Body of pancreas (tissue), 4 donors: ENCODE measurements around the gene LRRC37B. TPM values are rescaled to one million over a fixed set of nuclear protein-coding genes. Genes with fewer than 3 reads are reported as not detected.
A peak's percentile ranks its signal among the peaks of the same experiment; 100 is the strongest.
"Not testable (repeated sequence)": the region's sequence is repeated elsewhere in the genome, so short reads cannot be mapped to it uniquely, and the experiment has no call there.

Experiments
- ATAC-seq: fragments of 150-250 bp; one replicate; pipeline ENCODE4 v1.9.1; 2016
- DNase-seq, 4 donors: peaks; one replicate each; pipeline ENCODE4 v3.0.0-alpha.2; 2019
- H3K27ac ChIP-seq, 4 donors: fragments of 200-600 bp; sonication (generic); 1 replicate in 3 of 4; 2 replicates in 1 of 4; pipeline versions ENCODE4 v1.5.1 to v1.6.1; 2016 to 2019; ENCODE audit warnings: mild to moderate bottlenecking in 1 of 4, mixed read lengths in 1 of 4, moderate library complexity in 1 of 4
- H3K27me3 ChIP-seq, 2 donors: fragments of 200-600 bp; sonication (generic); one replicate each; pipeline ENCODE4 v1.6.0; 2016; ENCODE audit warnings: mild to moderate bottlenecking in 1 of 2
- H3K36me3 ChIP-seq, 2 donors: fragments of 200-600 bp; sonication (generic); replicated peaks in 1 of 2; 2 replicates each; pipeline ENCODE4 v1.5.1; 2016; ENCODE audit warnings: low read depth in 2 of 2; ENCODE audit not compliant: insufficient read depth in 1 of 2
- H3K4me1 ChIP-seq: fragments of 200-600 bp; sonication (generic); one replicate; pipeline ENCODE4 v1.6.0; 2016
- H3K4me3 ChIP-seq, 2 donors: fragments of 200-600 bp; sonication (generic); 1 replicate in 1 of 2; 2 replicates in 1 of 2; pipeline ENCODE4 v1.5.1; 2016 to 2019
- H3K9me3 ChIP-seq, 3 donors: fragments of 200-600 bp; sonication (generic); 1 replicate in 2 of 3; 2 replicates in 1 of 3; pipeline ENCODE4 v1.5.1; 2016
- WGBS, 2 donors: methylation state at CpG; one replicate each; pipeline ENCODE4 v1.1.5; 2017; 5-methylcytosine and 5-hydroxymethylcytosine counted together
- intact Hi-C: fragments of 100-400 bp; cut with DNase I; formaldehyde crosslinking; loops from one replicate; pipeline ENCODE4 v1.15.1; 2023
- total RNA-seq, 2 donors: library from RNA; depleted of rRNA; stranded (reverse); fragments of >200 nt; gene quantifications; one replicate each; pipeline ENCODE4 v1.1.0, GENCODE V29; 2016
- TF ChIP-seq, protein P1 (sequence below), 7 experiments: fragments of 450-650 bp in 4 of 7; fragments of 200-600 bp in 3 of 7; sonication (generic) in 3 of 7; IDR thresholded peaks; one replicate each; pipeline ENCODE4 v1.5.1; 2016 to 2019; ENCODE audit warnings: antibody characterized with exemption in 7 of 7

The LRRC37B gene
- total RNA-seq, 2 donors from 2014 or later: 11.4 to 23.4 TPM

DNA sequence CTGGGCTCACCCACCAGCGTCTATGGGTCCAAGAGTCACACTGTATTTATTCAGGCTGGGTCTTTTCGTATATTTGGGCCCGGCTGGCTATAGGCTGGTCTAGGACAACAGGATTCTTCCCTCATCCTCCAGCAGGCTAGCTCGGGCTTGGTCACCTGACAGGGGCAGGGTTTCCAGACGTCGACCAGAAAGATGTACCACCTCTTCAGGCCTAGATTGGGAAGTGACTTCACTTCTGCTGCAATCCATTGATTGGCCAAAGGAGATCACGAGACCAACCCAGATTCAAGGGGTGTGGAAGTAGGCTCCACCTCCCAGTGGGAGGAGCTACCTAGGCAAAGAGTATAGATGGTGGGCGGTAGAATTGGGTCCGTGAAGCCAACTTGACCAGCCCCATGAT, 53.5 kb downstream of the LRRC37B start:
- H3K9me3 ChIP-seq, H3K27ac ChIP-seq, DNase-seq, H3K4me1 ChIP-seq, ATAC-seq, H3K4me3 ChIP-seq, H3K36me3 ChIP-seq, intact Hi-C loops, H3K27me3 ChIP-seq: not testable (repeated sequence)
- 52% methylated on average over 3 of the region's 9 CpGs; no CpG with 5 or more reads in 1 of the 2 donors for WGBS, 2 donors

DNA sequence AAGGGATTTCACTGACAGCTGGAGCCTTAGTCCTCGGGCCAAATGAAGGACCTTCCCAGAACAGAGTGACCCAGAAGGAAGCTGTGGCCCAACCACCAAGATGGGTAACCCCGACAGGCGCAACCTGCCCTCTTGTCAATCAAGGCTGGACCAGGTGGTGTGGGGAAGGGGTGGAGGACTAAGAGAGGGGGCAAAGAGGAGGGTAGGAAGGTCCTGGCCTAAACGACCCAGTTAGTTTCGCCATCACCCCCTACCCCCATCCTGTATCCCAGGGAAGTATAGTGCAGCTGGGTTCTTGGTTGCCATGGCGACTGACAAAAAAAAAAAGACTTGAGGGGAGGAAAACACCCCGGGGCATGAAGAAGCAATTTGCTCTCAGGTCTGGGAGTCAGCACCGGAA, 54.7 kb downstream of the LRRC37B start:
- intact Hi-C loops, ATAC-seq: not testable (repeated sequence)

DNA sequence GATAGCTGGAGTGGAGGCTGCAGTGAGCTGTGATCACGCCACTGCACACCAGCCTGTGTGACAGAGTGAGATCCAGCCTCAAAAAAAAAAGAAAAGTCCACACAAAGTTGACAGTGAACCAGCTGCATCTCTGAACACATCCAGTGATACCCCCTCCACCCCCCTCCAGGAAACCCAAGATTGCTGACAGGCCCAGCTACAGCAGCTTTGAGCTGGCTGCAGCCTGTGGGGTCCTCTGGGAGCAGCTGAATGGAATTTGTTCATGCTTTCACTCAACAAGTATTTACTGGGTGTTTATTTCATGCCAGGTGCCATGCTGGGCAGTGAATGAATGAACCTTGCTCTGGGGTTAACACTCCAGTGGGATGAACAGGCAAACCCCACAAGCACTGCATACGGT, 56.9 kb downstream of the LRRC37B start:
- ATAC-seq, H3K4me3 ChIP-seq, intact Hi-C loops, H3K4me1 ChIP-seq, DNase-seq, H3K27ac ChIP-seq, H3K36me3 ChIP-seq, H3K9me3 ChIP-seq, H3K27me3 ChIP-seq: not testable (repeated sequence)
- WGBS, 2 donors: 95 to 100% methylated on average over 1 to 2 of the region's 2 CpGs

More for the DNA sequence above, 54.7 kb downstream of the LRRC37B start:
- H3K27ac ChIP-seq, H3K4me1 ChIP-seq, DNase-seq, H3K9me3 ChIP-seq, H3K4me3 ChIP-seq, H3K36me3 ChIP-seq, H3K27me3 ChIP-seq: not testable (repeated sequence)
- 65 to 72% methylated on average over 7 of the region's 8 CpGs for WGBS, 2 donors

DNA sequence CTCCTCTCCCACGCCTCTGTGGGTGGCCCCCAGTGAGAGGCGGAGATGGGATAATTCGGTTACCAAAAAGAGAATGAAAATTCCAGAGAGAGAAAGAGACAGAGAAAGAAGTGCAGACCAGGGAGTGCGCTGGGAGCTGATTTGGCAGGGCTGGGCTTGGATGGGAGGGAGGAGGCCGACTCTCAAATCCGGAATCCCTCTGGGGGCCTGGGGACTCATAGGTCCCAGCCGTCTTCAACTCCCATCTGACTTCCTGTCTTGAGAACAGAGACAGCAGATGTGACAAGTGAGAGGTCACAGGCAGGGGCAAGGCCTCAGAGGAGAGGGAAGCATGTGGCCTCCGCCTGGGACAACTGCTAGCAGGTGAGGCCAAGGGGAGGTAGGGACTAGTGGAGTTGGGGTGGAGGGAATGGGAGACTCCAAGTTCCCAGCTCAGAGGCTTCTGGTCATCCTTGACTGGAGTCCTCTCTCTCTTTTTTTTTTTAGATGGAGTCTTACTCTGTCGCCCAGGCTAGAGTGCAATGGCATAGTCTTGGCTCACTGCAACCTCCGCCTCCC, 59.0 kb downstream of the LRRC37B start:
- H3K36me3 ChIP-seq, intact Hi-C loops, H3K9me3 ChIP-seq, ATAC-seq, DNase-seq, H3K4me3 ChIP-seq, H3K27me3 ChIP-seq, H3K4me1 ChIP-seq, H3K27ac ChIP-seq: not testable (repeated sequence)
- 71 to 91% methylated on average over 4 to 8 of the region's 10 CpGs for WGBS, 2 donors

DNA sequence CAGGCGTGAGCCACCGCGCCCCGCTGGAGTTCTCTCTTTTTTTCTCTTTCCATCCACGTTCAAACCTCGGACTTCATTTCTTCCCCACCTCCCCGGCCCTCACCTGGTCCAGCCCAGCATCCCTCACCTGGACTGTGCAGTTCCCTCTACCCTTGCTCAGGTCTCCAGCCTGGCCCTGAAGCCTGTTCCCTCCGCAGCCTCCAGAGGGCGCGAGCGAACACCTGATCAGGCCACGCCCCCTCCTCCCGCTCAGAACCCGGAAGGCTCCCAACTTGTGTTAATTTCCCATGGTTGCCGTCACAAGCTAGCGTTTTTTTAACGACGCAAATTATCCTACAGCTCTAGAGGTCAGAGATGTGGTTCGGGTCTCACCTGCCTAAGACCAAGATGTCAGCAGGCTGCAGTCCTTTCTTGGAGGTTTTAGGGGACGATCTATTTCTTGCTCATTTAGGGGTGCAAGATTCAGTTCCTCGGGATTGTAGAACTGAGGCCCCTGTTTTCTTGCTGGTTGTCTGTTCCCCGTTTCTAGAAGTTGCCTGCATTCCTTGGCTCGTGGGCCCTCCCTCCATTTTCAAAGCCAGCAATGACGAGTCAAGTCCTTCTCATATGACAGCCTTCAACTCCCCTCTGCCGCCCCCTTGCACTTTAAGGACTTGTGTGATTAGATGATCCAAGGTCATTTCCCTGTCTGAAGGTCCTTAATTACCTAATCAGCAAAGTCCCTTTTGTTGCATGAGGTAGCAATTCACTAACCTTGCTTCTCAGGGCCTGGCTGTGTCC, 59.9 kb downstream of the LRRC37B start:
- TF ChIP-seq, protein P1, sequence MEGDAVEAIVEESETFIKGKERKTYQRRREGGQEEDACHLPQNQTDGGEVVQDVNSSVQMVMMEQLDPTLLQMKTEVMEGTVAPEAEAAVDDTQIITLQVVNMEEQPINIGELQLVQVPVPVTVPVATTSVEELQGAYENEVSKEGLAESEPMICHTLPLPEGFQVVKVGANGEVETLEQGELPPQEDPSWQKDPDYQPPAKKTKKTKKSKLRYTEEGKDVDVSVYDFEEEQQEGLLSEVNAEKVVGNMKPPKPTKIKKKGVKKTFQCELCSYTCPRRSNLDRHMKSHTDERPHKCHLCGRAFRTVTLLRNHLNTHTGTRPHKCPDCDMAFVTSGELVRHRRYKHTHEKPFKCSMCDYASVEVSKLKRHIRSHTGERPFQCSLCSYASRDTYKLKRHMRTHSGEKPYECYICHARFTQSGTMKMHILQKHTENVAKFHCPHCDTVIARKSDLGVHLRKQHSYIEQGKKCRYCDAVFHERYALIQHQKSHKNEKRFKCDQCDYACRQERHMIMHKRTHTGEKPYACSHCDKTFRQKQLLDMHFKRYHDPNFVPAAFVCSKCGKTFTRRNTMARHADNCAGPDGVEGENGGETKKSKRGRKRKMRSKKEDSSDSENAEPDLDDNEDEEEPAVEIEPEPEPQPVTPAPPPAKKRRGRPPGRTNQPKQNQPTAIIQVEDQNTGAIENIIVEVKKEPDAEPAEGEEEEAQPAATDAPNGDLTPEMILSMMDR (IDR thresholded peaks at IDR 0.05): peak; percentile 11 to 47 (median 24)
- H3K36me3 ChIP-seq, H3K9me3 ChIP-seq, H3K4me3 ChIP-seq, intact Hi-C loops, H3K27me3 ChIP-seq, H3K4me1 ChIP-seq, H3K27ac ChIP-seq: not testable (repeated sequence)
- peak; percentile 91 for ATAC-seq
- peak; percentile 48 to 78 (median 64) for DNase-seq
- 50 to 70% methylated on average over 8 to 14 of the region's 25 CpGs for WGBS, 2 donors

DNA sequence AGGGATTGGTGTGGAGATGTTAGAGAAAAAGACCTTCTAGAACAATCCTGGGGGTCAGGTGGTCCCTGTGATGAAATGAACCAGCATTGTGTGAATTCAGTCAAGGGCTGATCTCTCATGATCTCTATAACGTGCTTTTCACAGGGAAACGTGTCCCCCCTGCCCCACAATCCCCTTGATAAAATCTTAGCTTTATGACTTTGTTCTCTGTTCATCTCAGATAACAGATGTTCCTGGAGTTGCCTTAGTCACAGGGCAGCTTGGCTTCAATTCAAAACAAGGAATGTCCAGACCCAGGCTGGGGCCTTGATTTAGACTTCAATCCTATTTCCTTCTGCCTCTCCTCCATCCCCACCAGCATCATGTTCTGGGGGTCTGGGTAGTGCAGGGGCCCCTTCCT, 61.9 kb downstream of the LRRC37B start:
- 57 to 65% methylated on average over 2 of the region's 2 CpGs for WGBS, 2 donors
- DNase-seq, ATAC-seq, H3K36me3 ChIP-seq, H3K4me3 ChIP-seq, H3K27me3 ChIP-seq, H3K4me1 ChIP-seq, H3K27ac ChIP-seq, H3K9me3 ChIP-seq, intact Hi-C loops: not testable (repeated sequence)

DNA sequence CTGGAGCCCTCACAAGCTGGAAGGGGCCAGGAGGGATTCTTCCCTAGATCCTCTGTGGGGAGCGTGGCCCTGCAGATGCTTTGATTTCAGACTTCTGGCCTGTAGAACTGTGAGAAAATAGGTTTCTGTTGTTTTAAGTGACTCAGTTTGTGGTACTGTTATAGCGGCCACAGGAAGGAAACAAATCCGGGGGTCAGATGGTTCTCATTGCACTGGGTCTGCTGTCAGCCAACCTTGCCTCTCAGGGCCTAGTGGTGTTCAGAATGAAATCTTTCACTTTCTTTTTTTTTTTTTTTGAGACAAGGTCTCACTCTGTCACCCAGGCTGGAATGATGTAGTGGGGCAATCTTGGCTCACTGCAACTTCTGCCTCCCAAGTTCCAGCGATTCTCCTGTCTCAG, 64.8 kb downstream of the LRRC37B start:
- H3K9me3 ChIP-seq, H3K27ac ChIP-seq, H3K4me1 ChIP-seq, H3K4me3 ChIP-seq, ATAC-seq, intact Hi-C loops, H3K27me3 ChIP-seq, DNase-seq, H3K36me3 ChIP-seq: not testable (repeated sequence)
- 100% methylated on average over 1 of the region's 4 CpGs; no CpG with 5 or more reads in 1 of the 2 donors for WGBS, 2 donors

DNA sequence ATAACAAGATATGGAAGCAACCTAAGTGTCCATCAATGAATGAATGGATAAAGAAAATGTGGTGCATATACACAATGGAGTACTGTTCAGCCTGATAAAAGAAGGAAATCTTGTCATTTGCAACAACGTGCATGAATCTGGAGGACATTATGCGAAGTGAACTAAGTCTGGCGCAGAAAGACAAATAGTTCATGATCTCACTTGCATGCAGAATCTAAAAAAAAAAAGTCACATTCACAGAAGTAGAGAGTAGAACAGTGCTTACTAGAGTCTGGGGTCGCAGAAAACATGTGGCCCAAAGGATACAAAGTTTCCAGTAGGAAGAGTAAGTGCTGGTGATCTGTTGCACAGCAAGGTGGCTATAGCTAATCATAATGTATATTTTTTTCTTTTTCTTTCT, 65.9 kb downstream of the LRRC37B start:
- intact Hi-C loops, H3K4me3 ChIP-seq, ATAC-seq, DNase-seq, H3K36me3 ChIP-seq, H3K27ac ChIP-seq, H3K27me3 ChIP-seq, H3K4me1 ChIP-seq, H3K9me3 ChIP-seq: not testable (repeated sequence)
- 76 to 83% methylated on average over 3 to 4 of the region's 4 CpGs for WGBS, 2 donors

DNA sequence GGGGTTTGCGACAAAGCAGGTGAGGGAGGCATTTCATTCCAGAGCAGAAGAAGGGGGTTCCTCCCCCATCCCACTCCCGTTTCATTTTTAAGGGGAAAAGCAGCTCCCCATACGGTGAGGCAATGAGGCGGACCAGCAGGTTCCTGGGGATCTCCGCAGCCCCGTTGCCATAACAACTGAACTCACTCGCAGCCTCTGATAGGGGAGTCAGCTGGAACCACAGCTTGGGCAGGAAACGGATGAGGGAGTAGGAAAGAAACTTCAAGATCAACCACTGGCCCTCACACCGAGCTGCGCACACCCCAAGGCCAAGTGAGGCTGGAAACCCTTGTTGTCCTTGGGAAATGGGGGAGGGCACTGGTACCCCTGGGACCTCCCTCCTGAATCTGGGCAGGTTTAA, 72.6 kb downstream of the LRRC37B start:
- H3K9me3 ChIP-seq, H3K4me1 ChIP-seq, H3K36me3 ChIP-seq, H3K27me3 ChIP-seq, H3K4me3 ChIP-seq, H3K27ac ChIP-seq, intact Hi-C loops: not testable (repeated sequence)
- ATAC-seq: peak; percentile 19
- DNase-seq: peak in 3 of 4 donors; percentile 39 to 46 (median 44)
- WGBS, 2 donors: 0 to 7% methylated on average over 3 to 10 of the region's 10 CpGs

DNA sequence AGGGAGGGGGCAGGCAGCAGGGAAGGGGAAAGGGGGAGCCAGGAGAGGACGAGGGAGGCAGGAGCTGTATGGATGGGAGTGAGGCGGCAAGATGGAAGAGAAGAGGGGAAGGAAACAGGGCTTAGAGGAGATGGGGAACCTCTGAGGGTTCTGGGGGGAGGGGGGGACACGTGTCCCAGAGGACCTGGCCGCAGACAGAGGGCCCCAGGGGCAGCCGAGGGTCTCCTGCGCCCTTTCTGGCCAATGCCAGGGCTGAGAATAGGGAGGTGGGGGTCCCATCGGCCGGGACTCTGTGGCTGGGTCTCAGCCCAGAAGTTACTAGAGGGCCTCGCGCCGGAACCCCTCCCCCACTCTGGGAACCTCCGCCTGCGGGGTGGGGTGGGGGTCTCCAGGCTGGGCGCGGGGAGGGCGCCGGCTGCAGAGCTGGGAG, 76.4 kb downstream of the LRRC37B start:
- H3K36me3 ChIP-seq, H3K4me3 ChIP-seq, H3K4me1 ChIP-seq, H3K27ac ChIP-seq, H3K9me3 ChIP-seq, H3K27me3 ChIP-seq, ATAC-seq, intact Hi-C loops, DNase-seq: not testable (repeated sequence)
- WGBS, 2 donors: 9 to 13% methylated on average over 4 to 8 of the region's 17 CpGs
